K562 (cell line): ENCODE measurements around the gene NR2F2.

Experiments
- BCL6 ChIP-seq: fragments of 250-450 bp; sonication (Bioruptor Pico); IDR thresholded peaks from 2 replicates; pipeline ENCODE4 v1.4.0; 2020
- CBFB ChIP-seq: sonication (generic); formaldehyde crosslinking; IDR thresholded peaks from 2 replicates; pipeline ENCODE4 v1.4.0; 2020; ENCODE audit warnings: mild to moderate bottlenecking, missing genetic modification reagents
- ERF ChIP-seq: fragments of 450-650 bp; formaldehyde crosslinking; IDR thresholded peaks from 2 replicates; pipeline ENCODE4 v1.4.0; 2020; ENCODE audit warnings: mild to moderate bottlenecking, mixed read lengths
- GATAD2B ChIP-seq: fragments of 450-650 bp; IDR thresholded peaks from 2 replicates; pipeline ENCODE4 v1.6.1; 2017; ENCODE audit warnings: mild to moderate bottlenecking, borderline replicate concordance
- MAX ChIP-seq: sonication (generic); formaldehyde crosslinking; IDR thresholded peaks from 2 replicates; pipeline ENCODE4 v1.9.0; 2022; ENCODE audit warnings: mild to moderate bottlenecking, missing genetic modification reagents
- POLR2A ChIP-seq: fragments of 450-650 bp; conservative IDR thresholded peaks from 2 replicates; pipeline ENCODE4 v1.6.1; 2016
- POLR2AphosphoS5 ChIP-seq: IDR thresholded peaks from 2 replicates; pipeline ENCODE4 v1.6.1; 2011; ENCODE audit warnings: mild to moderate bottlenecking, low read depth, low read length, moderate library complexity; ENCODE audit not compliant: control insufficient read depth, insufficient read depth
- RCOR1 ChIP-seq, 2 experiments: IDR thresholded peaks; 2 replicates each; pipeline ENCODE4 v1.6.1; 2012; ENCODE audit warnings: low read depth in 2 of 2, low read length in 2 of 2, borderline replicate concordance in 1 of 2, improper control_type of control experiment in 1 of 2
- STAT5A ChIP-seq: IDR thresholded peaks from 2 replicates; pipeline ENCODE4 v1.6.1; 2012; ENCODE audit warnings: low read length, inconsistent platforms, borderline replicate concordance
- ZNF785 ChIP-seq: fragments of 250-450 bp; sonication (Bioruptor Pico); IDR thresholded peaks from 2 replicates; pipeline ENCODE4 v1.4.0; 2020; ENCODE audit warnings: mild to moderate bottlenecking
- TF ChIP-seq, protein P1 (sequence below): sonication (generic); formaldehyde crosslinking; IDR thresholded peaks from 2 replicates; pipeline ENCODE4 v1.5.0; 2020; ENCODE audit warnings: missing genetic modification reagents
- TF ChIP-seq, protein P2 (sequence below), 3 experiments: IDR thresholded peaks in 2 of 3; conservative IDR thresholded peaks in 1 of 3; 2 replicates each; pipeline ENCODE4 v1.5.1; 2011 to 2012; ENCODE audit warnings: low read length in 3 of 3, mild to moderate bottlenecking in 3 of 3, control low read depth in 2 of 3, improper control_type of control experiment in 1 of 3, inconsistent platforms in 1 of 3, low read depth in 1 of 3, mixed read lengths in 1 of 3, moderate library complexity in 1 of 3; ENCODE audit not compliant: insufficient read depth in 2 of 3
- TF ChIP-seq, protein P3 (sequence below): sonication (generic); formaldehyde crosslinking; IDR thresholded peaks from 2 replicates; pipeline ENCODE4 v1.8.0; 2022; ENCODE audit warnings: missing genetic modification reagents, mild to moderate bottlenecking, borderline replicate concordance

GRCh38 chr15:96300836-96301235 lies 29.7 kb upstream of the NR2F2 start:
- TF ChIP-seq RCOR1 (IDR thresholded peaks at IDR 0.05; ENCODE audit: borderline replicate concordance in 1 of 2, low read depth in 2 of 2, low read length in 2 of 2) (no peak), CBFB (CRISPR knock-in tag) (no peak), STAT5A (no peak), ERF (CRISPR knock-in tag) (no peak), ZNF785 (no peak), GATAD2B (no peak), POLR2A (no peak), BCL6 (CRISPR knock-in tag) (no peak), MAX (CRISPR knock-in tag) (no peak), POLR2AphosphoS5 (no peak)
- TF ChIP-seq, protein P1, sequence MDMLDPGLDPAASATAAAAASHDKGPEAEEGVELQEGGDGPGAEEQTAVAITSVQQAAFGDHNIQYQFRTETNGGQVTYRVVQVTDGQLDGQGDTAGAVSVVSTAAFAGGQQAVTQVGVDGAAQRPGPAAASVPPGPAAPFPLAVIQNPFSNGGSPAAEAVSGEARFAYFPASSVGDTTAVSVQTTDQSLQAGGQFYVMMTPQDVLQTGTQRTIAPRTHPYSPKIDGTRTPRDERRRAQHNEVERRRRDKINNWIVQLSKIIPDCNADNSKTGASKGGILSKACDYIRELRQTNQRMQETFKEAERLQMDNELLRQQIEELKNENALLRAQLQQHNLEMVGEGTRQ (CRISPR knock-in tag), result no peak
- TF ChIP-seq, protein P2, sequence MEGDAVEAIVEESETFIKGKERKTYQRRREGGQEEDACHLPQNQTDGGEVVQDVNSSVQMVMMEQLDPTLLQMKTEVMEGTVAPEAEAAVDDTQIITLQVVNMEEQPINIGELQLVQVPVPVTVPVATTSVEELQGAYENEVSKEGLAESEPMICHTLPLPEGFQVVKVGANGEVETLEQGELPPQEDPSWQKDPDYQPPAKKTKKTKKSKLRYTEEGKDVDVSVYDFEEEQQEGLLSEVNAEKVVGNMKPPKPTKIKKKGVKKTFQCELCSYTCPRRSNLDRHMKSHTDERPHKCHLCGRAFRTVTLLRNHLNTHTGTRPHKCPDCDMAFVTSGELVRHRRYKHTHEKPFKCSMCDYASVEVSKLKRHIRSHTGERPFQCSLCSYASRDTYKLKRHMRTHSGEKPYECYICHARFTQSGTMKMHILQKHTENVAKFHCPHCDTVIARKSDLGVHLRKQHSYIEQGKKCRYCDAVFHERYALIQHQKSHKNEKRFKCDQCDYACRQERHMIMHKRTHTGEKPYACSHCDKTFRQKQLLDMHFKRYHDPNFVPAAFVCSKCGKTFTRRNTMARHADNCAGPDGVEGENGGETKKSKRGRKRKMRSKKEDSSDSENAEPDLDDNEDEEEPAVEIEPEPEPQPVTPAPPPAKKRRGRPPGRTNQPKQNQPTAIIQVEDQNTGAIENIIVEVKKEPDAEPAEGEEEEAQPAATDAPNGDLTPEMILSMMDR (IDR thresholded peaks at IDR 0.05 in 2 of 3, conservative IDR thresholded peaks at IDR 0.05 in 1 of 3; ENCODE audit: insufficient read depth in 2 of 3, low read depth in 1 of 3, low read length in 3 of 3), result no peak
- TF ChIP-seq, protein P3, sequence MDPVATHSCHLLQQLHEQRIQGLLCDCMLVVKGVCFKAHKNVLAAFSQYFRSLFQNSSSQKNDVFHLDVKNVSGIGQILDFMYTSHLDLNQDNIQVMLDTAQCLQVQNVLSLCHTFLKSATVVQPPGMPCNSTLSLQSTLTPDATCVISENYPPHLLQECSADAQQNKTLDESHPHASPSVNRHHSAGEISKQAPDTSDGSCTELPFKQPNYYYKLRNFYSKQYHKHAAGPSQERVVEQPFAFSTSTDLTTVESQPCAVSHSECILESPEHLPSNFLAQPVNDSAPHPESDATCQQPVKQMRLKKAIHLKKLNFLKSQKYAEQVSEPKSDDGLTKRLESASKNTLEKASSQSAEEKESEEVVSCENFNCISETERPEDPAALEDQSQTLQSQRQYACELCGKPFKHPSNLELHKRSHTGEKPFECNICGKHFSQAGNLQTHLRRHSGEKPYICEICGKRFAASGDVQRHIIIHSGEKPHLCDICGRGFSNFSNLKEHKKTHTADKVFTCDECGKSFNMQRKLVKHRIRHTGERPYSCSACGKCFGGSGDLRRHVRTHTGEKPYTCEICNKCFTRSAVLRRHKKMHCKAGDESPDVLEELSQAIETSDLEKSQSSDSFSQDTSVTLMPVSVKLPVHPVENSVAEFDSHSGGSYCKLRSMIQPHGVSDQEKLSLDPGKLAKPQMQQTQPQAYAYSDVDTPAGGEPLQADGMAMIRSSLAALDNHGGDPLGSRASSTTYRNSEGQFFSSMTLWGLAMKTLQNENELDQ (CRISPR knock-in tag), result no peak
